HL-60/S4 treated with retinoic acid at 250 ng/mL for 4 days and 3 days (cell line): Measurements from ENCODE around the gene MRPL19.

ENCODE experiments used
- in situ Hi-C: fragments of 300-500 bp; cut with MboI; formaldehyde crosslinking; loops from 2 replicates; pipeline ENCODE4 v1.7.0; 2022; ENCODE audit warnings: low sequenced_read_pairs

Gene MRPL19

GRCh38 chr2:75646583-75647425 is at the start of gene MRPL19:
Gene MRPL19 (plus strand): TSS chr2:75646783. CDS start chr2:75646808, 25 bp downstream.
- in situ Hi-C loops, result no loop called here

GRCh38 chr2:75596784-75597183 is 49.8 kb upstream of the MRPL19 start:
- in situ Hi-C loops, result no loop called here

GRCh38 chr2:75597949-75598348 is 48.6 kb upstream of the MRPL19 start:
- in situ Hi-C loops, result no loop called here

- in situ Hi-C loops, result no loop called here
These were observed 47.9 kb upstream of the MRPL19 start for GRCh38 chr2:75598589-75599155.

GRCh38 chr2:75600461-75601011 is 46.0 kb upstream of the MRPL19 start:
- in situ Hi-C loops, result loop anchor here (25.0 kb wide), 1 partner anchor 688 kb away; no protein-coding TSS in a partner anchor

GRCh38 chr2:75602724-75603342 is 43.8 kb upstream of the MRPL19 start:
- in situ Hi-C loops, result loop anchor here (25.0 kb wide), 1 partner anchor 691 kb away; no protein-coding TSS in a partner anchor

GRCh38 chr2:75603477-75603876 is 43.1 kb upstream of the MRPL19 start:
- in situ Hi-C loops, result loop anchor here (25.0 kb wide), 1 partner anchor 691 kb away; no protein-coding TSS in a partner anchor

GRCh38 chr2:75604484-75604883 is 42.1 kb upstream of the MRPL19 start:
- in situ Hi-C loops, result loop anchor here (25.0 kb wide), 1 partner anchor 692 kb away; no protein-coding TSS in a partner anchor

GRCh38 chr2:75605770-75606529 is 40.6 kb upstream of the MRPL19 start:
- in situ Hi-C loops, result loop anchor here (25.0 kb wide), 1 partner anchor 694 kb away; no protein-coding TSS in a partner anchor

GRCh38 chr2:75606761-75607399 is 39.7 kb upstream of the MRPL19 start:
- in situ Hi-C loops, result loop anchor here (25.0 kb wide), 1 partner anchor 695 kb away; no protein-coding TSS in a partner anchor

GRCh38 chr2:75607400-75607798 is 39.2 kb upstream of the MRPL19 start:
- in situ Hi-C loops, result loop anchor here (25.0 kb wide), 1 partner anchor 695 kb away; no protein-coding TSS in a partner anchor

- in situ Hi-C loops, result loop anchor here (25.0 kb wide), 1 partner anchor 696 kb away; no protein-coding TSS in a partner anchor
These were observed 38.4 kb upstream of the MRPL19 start for GRCh38 chr2:75607988-75608683.

- in situ Hi-C loops, result loop anchor here (25.0 kb wide), 1 partner anchor 697 kb away; no protein-coding TSS in a partner anchor
These were observed 37.8 kb upstream of the MRPL19 start for GRCh38 chr2:75608684-75609333.

- in situ Hi-C loops, result loop anchor here (25.0 kb wide), 1 partner anchor 697 kb away; no protein-coding TSS in a partner anchor
These were observed 37.3 kb upstream of the MRPL19 start for GRCh38 chr2:75609334-75609689.

GRCh38 chr2:75609937-75610508 is 36.6 kb upstream of the MRPL19 start:
- in situ Hi-C loops, result loop anchor here (25.0 kb wide), 1 partner anchor 698 kb away; no protein-coding TSS in a partner anchor

GRCh38 chr2:75610671-75611070 is 35.9 kb upstream of the MRPL19 start:
- in situ Hi-C loops, result loop anchor here (25.0 kb wide), 1 partner anchor 698 kb away; no protein-coding TSS in a partner anchor

- in situ Hi-C loops, result loop anchor here (25.0 kb wide), 1 partner anchor 700 kb away; no protein-coding TSS in a partner anchor
These were observed 34.3 kb upstream of the MRPL19 start for GRCh38 chr2:75612108-75612861.
